HG03060 (cell line): Measurements from ENCODE around the gene PCNX2.
"Not testable (repeated sequence)": the region's sequence is repeated elsewhere in the genome, so short reads cannot be mapped to it uniquely, and the experiment has no call there.

Experiments
- ATAC-seq: cut with Tn5 transposase; IDR thresholded peaks from one replicate; pipeline ENCODE4 v1.9.1; 2021; ENCODE audit warnings: low read depth, moderate number of reproducible peaks; ENCODE audit not compliant: unreplicated experiment

PCNX2 gene

GRCh38 chr1:233166896-233167295 lies 128.6 kb downstream of the PCNX2 start:
- ATAC-seq: no peak

- no peak for ATAC-seq
Measured at GRCh38 chr1:233163696-233164095, 131.8 kb downstream of the PCNX2 start.

GRCh38 chr1:233158322-233158721 lies 137.2 kb downstream of the PCNX2 start:
- ATAC-seq: no peak

GRCh38 chr1:233157245-233157644 lies 138.3 kb downstream of the PCNX2 start:
- no peak for ATAC-seq

DNA sequence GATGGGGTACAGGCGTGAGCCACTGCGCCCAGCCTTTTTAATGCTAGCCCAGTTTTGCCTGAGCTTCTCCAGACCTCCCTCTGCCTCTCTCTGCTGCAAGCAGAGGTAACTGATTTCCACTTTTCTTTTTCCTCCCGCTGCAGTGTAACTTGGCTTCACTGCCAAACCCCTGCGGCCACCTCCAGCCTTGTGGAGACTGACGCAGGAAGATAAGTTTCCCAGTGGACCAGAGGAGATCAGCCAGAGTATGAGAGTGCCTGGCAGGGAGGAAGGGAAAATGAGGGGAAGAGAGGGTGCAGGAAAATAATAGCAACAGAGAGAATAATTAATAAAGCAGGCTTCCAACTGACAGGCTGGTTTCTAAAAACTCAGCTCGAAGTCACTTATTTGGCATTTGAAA lies 143.7 kb downstream of the PCNX2 start:
- ATAC-seq: no peak

DNA sequence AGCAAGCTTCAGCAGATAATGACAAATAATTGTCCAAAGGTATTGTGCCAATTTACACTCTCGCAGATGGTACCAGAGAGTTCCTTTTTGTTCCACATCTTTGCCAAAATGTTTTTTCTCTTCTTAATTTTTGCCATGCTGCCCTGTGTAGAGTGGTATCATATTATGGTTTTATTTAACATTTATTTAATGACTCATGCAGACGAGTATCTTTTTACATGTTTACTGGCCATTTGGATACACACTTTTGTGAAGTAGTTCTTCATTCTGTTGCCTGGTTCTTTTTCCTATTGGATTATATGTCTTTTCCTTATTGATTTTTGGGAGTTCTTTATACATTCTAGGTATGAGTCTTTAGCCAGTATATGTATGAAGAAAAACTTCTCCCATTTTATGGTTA lies 151.1 kb downstream of the PCNX2 start:
- no peak for ATAC-seq

DNA sequence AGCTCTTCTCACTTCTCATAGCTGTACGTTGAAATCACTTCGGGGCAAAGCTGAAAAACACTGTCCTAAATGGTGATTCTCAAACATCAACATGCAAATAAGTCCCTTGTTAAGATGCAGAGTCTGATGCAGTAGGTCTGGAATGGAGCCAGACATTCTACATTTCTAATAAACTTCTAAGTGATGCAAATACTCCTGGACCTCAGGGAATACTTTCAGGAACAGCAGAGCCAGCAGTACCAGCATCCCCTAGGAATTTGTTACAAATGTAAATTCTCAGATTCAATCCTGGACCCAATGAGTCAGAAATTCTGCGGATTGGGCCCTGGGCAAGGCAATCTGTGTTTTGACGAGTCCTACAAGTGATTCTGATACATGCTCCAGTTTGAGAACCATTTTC lies 152.3 kb downstream of the PCNX2 start:
- no peak for ATAC-seq

- ATAC-seq: no peak
Measured at GRCh38 chr1:233140974-233141373, 154.6 kb downstream of the PCNX2 start.

DNA sequence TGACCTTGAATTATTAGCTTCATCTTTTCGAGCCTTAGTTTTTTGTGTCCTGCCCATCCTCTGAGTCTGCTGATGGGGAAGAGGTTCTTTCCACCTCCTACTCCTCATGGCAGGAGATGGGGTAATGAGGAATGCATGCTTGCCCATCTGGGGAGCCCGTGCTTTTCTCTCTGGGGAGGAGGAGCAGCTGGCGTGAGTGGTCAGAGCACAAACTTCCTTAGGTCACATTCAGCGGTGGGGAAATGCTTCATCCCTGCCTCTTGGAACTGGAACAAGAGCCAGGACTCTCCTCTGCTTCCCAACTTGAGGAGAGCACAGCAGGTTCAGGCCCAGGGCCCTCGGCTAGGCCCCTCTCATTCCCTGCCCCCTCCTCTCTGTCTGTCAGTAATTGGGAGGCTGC lies 155.0 kb downstream of the PCNX2 start:
- no peak for ATAC-seq

DNA sequence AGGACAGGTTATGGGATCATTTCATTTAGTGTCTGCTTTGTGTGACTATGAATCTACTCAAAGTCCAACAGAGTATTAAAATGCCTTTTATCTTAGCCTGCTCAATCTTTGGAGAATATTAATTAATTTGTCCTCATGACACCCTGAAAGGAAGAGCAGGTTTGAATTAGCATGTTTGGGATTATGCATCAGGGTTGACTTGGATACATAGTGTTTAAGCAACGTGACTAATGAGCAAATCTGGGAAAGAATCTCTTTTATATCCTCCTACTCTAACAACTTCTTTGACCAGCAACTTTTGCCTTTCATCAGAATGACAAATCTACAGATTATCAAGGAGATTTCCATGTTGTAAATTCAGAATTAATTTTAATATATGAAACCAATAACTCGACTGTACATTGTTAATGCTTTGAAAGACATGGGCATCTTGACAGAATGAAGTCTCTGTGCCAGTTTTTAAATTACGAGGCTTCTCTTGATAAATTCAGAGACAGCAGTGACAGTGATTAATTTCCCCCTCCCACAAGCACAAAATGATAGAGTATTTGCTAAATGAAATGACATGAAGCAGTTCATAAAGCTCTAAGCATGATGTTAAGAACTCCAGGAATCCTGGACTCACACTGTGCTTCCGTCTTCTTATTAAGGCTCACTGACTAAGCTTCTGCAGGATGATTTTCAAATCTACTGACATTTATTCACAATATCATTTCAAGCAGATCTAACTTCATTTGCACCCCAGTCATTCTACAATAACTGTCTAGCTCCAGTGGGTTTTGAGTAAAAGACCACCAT lies 156.5 kb downstream of the PCNX2 start:
- ATAC-seq: no peak

DNA sequence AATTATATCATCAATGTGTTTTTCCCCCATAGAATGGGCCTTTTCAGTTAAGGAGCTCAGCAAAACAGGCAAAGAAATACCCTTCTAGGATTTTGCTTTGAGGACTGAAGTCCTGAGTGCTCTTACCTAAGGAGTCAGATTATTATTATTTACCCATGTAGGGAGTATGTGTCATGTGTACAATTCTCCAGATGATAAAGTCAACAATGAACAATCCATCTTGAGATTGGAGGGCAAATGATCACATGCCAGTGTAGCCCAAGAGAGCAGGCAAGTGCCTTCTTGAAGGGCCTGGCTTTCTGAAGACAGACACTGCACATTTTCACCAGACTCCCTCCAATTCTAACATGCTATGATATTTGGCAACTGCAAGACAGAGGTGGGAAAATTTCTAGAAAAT lies 159.7 kb downstream of the PCNX2 start:
- no peak for ATAC-seq

GRCh38 chr1:233132445-233132844 lies 163.1 kb downstream of the PCNX2 start:
- ATAC-seq: no peak

GRCh38 chr1:233129031-233129430 lies 166.5 kb downstream of the PCNX2 start:
- not testable (repeated sequence) for ATAC-seq

DNA sequence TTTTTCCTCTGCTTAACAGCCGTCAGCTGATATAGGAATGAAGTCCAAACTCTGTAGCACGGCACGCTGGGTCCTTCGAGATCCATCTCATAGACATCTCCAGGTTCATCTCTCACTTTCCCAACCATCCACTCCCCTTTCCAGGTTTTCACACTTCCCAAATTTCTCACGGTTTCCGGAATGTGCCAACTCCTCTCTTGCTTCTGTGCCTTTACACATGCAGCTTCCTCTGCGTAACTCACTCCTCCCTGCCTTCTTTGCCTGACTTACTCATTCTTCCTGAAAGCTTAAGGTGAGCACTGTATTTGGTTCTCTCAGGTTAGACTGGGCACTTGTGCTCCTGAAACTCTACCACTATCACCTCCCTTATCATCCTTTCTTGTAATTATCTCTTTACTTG lies 168.4 kb downstream of the PCNX2 start:
- no peak for ATAC-seq

DNA sequence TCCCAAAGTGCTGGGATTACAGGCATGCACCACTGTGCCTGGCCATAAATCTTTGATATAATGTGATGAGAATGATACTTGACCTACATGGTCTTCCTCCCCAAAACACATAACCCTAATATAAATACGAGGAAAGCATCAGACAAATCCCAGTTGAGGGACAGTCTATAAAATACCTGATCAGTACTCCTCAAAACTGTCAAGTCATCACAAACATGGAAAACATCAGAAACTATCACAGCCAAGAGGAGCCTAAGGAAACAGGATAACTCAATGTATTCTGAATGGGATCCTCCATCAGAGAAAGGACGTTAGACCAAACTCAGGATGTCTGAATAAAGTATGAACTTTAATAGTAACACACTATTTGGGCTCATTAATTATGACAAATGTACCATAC lies 172.7 kb downstream of the PCNX2 start:
- no peak for ATAC-seq

DNA sequence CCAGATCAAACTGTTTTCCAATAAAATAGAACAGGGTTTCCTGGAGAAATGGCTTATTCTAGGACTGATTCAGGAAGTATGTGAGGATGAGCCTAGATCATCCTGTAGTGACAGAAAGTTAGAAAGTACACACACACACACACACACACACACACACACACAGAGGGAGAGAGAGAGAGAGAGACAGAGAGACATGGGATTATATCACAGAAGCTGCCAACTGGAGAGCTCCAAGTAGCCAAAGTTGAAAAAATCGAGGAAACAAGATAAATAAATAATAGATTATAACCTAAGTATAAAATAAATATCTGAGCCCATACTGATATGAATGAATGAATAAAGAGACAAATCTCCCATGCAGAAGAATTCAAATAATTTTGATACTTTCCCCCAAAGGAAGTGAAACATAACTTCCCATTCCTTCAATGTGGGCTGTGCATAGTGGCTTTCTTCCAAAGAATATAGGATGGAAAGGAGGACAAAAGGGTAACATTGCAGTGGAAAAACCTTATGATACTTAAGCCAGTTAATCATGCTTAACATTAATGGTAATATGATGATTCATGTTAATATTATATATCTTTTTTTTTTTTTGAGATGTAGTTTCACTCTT lies 173.5 kb downstream of the PCNX2 start:
- ATAC-seq: no peak

DNA sequence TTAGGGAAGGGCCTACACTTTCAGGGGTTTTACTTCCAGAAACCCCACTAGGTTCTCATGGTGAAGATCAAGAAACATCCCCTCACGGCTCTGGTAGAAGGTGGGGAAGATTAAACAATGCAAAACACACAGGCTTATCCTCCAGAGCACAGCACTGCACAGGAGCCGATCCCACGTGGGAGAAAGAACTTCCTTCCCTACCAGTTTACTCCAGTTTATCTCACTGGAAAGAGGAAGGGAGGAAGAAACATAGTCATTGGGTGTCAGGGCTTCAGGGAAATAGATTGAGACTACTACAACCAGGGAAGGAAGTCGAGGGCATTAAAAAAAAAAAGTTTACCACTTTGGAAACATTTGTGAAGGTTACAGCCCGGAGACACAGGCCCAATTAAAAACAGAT lies 180.7 kb downstream of the PCNX2 start:
- no peak for ATAC-seq

- ATAC-seq: no peak
Measured at GRCh38 chr1:233114159-233114558, 181.4 kb downstream of the PCNX2 start.

DNA sequence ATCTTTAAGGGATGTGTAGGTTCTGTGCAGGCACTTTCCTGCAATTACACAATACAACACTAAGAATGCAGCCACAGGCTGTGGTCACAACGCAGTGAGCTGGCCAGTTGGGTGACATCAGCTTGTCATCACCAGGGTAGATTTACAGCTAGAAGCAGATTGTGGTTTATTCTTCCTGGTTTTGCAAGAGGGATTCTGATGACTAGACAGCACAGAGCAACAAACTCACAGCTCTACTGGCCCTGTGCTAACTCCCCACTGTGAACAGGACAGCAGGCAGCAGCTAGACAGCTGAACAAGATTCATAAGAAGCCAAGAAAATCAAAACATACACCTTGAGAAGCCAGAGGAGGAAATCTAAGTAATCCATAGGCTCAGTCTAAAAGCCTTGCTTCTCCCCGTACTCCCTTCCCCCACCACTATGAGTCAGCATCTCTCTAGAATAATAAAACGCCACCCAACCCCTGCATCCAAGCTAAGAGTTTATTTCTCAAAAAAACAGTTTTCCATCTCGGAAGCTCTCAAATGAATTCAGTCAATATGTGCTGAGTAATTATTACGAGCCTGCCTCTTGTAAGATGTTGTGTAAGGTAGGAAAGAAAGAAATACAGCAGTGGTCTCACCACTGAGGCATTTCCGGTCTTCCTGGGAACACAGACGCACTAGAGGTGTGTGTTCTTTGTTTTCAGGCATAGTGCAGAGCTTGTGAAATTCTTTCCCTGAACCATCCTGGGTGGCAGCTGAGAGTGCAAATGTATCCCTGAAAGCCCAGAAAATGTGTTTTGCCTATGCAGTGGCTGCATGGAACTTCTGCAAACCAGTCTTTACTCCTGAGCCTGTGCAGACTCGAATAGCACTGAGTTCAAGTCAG lies 182.3 kb downstream of the PCNX2 start:
- peak; percentile 69 for ATAC-seq

DNA sequence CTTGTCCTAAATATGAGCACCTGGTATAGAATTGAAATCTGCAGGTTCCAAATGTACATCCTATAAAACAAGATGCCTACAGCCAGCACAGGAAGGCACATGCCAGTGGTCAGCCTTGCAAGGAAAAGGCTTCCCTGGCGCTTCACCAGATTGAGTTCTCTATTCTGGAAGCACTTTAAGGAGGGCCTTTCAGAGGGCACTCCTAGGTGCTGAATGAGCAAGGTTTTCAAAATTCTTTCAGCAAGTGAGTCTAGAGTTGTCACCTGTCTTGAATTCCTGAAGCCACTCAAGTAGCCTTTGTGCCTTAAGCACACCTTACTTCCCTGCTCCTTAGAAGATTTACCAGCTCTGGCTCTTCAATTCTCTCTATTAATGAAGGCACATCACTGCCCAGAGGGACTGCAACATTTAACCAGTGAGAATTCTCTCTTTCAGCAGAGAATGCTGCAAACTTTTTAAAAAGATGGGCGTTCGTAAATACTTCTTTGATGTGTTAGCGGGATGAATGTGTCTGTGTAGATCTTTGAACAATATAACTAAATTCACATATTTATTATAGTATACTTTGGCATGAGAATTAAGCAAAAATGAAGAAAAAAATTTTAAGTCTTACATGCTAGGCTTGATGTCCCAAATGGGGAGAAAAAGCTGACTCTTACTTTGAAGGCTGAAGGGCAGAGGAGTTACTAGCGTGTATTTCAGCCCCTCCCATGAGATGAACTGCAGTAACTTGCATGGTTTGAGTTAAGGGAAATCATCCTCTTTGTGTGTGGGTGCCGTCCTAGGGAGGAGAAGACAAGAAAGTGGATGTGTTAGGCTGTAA lies 183.1 kb downstream of the PCNX2 start:
- peak; percentile 11 for ATAC-seq

GRCh38 chr1:233111731-233112130 lies 183.8 kb downstream of the PCNX2 start:
- ATAC-seq: no peak
